Subcutaneous adipose tissue (tissue), 4 donors: Measurements from ENCODE around the gene LRRC8E. TPM values are rescaled to one million over a fixed set of nuclear protein-coding genes. Genes with fewer than 3 reads are reported as not detected.

Experiments
- total RNA-seq, 4 donors: library from RNA; depleted of rRNA; stranded (reverse); fragments of >200 nt; gene quantifications; one replicate each; pipeline ENCODE4 v1.1.0, GENCODE V29; 2016
- TF ChIP-seq, protein P1 (sequence below): fragments of 450-650 bp; IDR thresholded peaks from one replicate; pipeline ENCODE4 v1.5.1; 2016; ENCODE audit warnings: low read depth, mild to moderate bottlenecking, control low read depth, antibody characterized with exemption, moderate library complexity

The LRRC8E gene
- total RNA-seq, 4 donors from 2014 or later = 0.19 to 1.5 (median 0.50) TPM

DNA sequence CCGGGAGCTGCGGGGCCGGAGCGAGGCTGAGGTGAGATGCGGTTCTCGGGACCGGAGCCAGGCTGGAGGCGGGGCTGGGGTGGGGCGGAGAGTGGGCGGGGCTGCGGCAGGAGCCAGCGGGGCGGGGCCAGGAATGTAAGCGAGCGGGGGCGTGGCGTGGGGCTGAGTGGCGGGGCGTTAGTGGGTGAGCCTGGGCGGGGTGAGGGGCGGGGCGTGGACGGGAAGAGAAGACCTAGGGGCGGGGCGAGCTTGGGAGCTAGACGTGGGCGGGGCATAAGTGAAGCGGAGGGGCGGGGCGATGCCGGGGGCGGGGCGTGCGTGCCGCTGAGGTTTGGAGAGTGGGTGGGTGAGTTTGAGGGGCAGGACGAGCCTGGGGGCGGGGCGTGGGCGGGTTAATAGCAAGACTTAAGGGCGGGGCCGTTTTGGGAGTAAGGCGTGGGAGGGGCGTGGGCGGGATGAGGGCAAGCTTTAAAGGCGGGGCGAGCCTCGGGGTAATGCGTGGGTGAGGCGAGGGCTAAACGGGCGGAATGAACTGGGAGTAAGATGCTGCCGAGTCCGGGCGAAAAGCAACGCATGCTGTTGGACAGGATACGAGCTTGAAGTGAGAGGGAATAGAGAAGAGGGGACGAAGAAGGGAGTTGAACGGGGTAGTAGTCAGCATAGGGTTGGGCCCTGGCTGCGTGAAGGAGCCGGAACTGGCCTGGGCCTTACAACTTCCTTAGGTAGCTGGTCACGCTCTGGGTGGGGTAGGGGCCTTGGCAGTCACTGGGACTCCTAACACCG is 32.4 kb downstream of the LRRC8E start:
- TF ChIP-seq, protein P1, sequence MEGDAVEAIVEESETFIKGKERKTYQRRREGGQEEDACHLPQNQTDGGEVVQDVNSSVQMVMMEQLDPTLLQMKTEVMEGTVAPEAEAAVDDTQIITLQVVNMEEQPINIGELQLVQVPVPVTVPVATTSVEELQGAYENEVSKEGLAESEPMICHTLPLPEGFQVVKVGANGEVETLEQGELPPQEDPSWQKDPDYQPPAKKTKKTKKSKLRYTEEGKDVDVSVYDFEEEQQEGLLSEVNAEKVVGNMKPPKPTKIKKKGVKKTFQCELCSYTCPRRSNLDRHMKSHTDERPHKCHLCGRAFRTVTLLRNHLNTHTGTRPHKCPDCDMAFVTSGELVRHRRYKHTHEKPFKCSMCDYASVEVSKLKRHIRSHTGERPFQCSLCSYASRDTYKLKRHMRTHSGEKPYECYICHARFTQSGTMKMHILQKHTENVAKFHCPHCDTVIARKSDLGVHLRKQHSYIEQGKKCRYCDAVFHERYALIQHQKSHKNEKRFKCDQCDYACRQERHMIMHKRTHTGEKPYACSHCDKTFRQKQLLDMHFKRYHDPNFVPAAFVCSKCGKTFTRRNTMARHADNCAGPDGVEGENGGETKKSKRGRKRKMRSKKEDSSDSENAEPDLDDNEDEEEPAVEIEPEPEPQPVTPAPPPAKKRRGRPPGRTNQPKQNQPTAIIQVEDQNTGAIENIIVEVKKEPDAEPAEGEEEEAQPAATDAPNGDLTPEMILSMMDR = no peak

DNA sequence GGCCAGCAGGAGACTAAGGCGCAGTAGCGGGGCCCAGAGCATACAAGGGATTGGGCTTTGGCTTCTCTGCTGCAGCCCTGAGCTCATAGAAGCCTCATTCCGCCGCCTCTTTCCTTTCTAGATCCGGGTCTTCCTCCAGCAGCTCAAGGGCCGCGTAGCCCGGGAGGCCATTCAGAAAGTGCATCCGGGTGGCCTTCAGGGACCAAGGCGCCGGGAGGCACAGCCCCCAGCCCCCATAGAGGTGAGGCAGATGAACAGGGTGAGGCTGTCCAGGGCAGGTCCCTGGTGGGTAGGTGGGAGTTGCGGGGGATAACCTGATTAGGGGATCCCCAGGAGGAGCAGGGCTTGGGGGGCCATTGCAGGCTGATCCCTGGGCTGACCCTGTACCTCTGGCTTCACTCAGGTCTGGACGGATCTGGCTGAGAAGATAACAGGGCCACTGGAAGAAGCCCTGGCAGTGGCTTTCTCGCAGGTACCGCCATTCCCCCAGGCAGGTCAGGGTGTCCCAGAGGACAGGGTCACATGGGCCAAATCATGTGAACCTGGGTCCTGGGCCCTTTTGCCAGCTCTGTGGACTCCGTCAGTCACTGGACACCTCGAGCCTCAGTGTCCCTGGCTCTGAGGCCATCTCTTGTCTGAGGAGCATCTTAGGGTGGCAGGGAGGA is 33.1 kb downstream of the LRRC8E start:
- TF ChIP-seq, protein P1 = no peak

DNA sequence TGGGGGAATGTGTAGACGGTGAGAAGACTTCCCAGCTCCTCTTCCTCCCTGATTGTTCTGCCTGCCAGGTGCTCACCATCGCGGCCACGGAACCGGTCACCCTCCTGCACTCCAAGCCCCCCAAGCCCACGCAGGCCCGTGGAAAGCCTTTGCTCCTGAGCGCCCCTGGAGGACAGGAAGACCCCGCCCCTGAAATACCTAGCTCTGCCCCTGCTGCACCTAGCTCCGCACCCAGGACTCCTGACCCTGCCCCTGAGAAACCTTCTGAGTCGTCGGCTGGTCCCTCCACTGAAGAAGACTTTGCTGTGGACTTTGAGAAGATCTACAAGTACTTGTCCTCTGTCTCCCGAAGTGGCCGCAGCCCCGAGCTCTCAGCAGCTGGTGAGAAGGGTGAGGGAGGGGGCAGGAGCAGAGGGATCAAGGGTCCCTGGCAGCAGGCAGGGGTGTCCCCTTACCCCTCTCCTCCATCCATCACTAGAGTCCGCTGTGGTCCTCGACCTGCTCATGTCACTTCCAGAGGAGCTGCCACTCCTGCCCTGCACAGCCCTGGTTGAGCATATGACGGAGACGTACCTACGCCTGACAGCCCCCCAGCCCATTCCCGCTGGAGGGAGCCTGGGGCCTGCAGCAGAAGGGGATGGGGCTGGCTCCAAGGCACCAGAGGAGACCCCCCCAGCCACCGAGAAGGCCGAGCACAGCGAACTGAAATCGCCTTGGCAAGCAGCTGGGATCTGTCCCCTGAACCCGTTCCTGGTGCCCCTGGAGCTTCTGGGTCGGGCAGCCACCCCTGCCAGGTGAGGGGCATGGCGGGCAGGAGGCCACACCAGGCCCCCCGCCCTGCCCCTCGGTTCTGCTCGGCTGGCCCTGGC is 33.9 kb downstream of the LRRC8E start:
- TF ChIP-seq, protein P1 = no peak

DNA sequence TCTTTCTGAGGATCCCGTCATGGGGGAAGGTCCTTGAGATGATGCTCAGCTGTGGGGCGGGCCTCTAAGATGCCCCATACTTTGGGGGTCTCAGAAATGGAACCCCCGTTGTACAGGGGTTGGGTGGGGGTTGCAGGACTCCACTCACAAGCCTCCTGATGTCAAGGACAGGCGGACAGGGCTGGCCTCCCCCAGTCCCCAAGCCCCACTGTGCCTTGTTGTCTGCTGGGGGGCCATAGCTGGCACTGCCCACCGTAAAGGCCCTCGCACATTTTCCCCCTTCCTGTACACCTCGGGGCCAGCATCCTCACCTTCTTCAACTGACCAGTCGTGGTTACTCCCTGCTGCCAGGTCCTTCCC is 34.5 kb downstream of the LRRC8E start:
- TF ChIP-seq, protein P1 = no peak

DNA sequence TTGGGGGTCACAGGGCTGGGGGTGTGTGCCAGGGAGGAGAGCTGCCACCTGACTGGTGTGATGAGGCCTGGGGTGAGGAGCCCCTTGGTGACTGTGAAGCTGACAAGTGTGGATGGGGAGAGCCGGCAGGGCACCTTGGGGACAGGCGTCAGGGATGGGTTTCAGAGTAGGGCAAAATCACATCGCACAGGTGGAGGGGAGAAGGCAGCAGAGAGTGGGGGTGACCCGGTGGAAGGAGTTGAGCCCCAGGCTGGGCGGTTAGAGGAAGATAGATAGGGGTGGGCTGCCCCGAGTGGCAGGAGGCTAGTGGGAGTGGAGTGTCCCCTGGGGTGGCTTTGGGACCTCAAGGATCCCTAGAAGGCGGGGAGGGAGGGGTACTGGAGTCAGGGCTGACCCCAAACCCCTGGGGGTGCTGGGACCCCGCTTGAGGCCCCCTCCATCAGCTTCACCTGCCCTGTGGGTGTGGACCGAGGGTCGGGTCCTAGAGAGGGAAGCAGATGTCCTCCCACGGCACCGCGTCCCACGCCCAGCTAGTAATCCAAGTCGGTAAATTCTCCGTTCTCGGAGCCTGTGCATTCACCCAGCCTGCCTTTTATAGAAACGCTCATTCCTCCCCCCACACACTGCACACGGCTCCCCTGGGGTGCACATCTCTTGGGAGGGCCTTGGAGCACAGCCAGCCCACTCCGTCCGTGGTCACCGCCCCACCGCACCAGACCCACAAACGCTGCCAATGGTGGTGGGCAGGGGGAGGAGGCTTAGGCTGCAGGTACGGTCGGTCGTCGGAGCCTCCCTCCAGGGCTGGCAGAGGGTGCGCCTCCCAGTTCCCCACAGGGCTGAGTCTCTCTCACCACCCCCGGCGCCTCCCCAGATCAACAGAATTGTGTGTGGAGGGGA is 35.2 kb downstream of the LRRC8E start:
- TF ChIP-seq, protein P1 = no peak

DNA sequence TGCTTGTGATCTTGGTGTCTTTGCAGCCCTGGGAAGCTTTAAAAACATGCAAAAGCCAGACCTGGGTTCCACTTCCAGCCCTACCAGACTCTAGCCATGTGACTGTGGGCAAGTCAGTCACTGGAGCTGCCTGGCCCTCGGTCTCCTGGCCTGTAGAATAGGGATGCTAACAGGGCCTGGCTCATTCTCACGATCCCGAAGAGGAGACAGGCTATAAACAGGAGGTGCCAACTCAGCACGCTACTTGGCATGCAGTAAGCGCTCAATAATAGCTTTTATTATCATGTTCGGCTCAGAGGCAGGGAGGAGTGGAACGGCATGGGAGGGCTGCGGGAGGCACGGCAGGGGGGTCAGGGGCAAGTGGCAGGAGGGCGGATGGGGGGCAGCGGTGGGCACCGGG is 35.9 kb downstream of the LRRC8E start:
- TF ChIP-seq, protein P1 = no peak
